ENCODE results near the gene SLC22A2.
"Not testable (repeated sequence)": the region's sequence is repeated elsewhere in the genome, so short reads cannot be mapped to it uniquely, and the experiment has no call there.

Gene SLC22A2

GRCh38 chr6:160240691-160241084 is 17.9 kb downstream of the SLC22A2 start:
- no peak for DNase-seq

DNA sequence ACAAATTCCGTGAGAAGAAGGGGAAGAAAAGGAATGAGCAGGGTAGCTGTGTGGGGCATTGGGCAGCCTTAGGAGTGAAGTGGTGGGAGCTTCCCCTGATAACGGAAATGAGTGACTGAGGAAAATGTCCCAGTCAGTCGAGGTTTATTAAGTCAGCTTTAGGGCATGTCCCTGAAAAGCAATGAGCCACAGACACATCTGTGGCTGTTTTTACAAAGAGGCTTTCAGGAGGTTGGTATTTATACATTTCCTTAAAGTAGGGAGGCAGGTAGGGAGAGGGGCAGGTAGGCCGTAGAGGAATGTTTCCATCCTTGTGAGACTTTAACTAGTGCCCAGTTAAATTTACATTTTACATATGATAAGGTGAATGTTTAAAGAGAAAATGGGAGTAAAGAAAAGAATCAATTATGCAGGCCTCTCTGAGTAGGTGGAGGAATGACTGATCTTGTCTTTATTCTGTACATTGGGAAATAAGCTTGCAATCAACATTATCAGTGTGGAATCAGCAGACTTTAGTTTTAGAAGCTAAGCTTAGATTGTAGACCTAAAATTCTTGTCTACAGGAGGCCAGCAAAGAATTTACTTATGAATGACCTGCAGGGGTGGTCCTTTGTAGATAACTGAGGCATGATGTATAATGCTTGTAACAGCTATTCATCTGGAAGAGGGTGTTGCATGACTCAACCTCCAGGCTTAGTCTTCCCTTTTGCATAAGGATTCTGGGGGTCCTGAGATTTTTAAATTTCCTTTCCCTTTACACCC is 18.5 kb downstream of the SLC22A2 start:
- DNase-seq = no peak

DNA sequence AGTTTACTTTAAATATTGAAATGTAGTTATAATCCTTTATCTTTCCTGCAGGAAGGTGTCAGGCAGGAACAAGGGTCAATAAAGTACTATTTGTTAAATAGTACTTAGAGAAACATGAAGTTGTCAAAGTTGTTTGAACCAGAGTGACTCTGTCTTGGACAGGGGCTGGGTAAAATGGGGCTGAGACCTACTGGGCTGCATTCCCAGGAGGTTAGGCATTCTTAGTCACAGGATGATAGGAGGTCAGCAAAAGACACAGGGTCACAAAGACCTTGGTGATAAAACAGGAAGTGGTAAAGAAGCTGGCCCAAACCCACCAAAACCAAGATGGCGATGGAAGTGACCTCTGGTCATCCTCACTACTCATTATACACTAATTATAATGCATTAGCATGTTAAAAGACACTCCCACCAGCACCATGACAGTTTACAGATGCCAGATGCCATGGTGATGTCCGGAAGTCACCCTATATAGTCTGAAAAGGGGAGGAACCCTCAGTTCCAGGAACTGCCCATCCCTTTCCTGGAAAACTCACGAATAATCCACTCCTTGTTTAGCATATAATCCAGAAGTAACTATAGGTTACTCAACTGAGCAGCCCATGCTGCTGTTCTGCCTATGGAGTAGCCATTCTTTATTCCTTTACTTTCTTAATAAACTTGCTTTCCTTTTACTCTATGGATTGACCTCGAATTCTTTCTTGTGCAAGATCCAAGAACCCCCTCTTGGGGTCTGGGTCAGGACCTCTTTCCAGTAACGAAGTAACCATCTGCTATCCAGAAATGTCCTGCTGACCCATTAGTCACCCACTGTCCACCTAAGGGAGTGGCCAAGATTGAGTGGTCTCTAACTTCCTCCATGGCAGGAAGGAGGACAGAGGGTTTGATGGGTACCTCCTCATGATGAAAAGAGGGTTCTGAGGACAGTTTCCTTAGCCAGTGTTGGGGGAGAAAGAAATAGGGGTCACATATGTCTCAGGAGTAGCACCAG is 19.6 kb downstream of the SLC22A2 start:
- no peak for DNase-seq

- no peak for DNase-seq
These were observed 20.3 kb downstream of the SLC22A2 start for GRCh38 chr6:160238278-160238711.

GRCh38 chr6:160237597-160238275 is 20.9 kb downstream of the SLC22A2 start:
- not testable (repeated sequence) for DNase-seq

DNA sequence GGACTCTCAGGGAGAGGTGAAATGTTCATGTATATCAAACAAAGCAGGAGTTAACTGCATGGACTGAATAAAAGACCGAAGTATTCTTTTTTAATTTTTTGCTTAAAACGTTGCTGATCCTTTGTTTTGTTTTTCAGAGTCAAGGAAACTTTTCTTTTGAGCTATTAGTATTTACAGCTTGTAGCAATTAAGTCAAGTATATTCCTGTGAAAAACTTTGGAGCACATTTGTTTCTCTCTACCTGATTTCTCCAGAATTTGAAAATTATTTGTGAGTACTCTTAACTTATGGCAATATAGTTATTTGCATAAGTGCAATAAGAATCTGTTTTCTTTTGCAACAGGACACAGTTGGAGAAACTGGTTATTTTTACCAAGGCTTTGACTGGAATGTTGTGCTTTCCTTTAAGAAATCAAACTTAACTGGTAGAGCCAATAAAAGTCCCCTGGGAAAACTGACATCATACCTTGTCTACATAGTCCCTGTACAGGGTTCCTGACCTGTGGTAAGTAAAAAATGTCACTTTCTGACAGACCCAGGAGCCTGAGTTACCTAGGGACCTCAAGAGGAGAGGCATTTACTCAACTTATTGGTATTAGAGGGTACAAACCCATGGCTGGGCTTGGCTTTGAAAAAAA is 22.3 kb downstream of the SLC22A2 start:
- DNase-seq = not testable (repeated sequence)

DNA sequence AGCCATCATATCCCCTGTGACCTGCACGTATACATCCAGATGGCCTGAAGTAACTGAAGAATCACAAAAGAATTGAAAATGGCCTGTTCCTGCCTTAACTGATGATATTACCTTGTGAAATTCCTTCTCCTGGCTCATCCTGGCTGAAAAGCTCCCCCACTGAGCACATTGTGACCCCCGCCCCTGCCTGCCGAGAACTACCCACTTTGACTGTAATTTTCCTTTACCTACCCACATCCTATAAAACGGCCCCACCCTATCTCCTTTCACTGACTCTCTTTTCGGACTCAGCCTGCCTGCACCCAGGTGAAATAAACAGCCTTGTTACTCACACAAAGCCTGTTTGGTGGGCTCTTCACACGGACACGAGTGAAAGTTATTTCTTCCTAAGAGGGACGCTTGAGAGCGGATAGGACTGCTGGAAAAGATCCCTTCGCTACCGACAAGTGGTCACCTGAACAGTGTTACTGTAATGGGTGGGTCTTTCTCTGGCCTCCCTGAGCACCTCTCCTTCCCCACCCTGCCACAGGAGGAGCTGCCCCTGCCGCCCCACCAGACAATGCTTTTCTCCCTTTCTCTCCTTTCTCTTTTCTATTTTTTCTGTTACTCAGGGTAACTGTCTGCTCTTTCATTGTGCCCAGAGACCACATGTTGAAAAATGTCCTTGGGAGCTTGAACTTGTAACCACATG is 24.5 kb downstream of the SLC22A2 start:
- not testable (repeated sequence) for DNase-seq

GRCh38 chr6:160227769-160228161 is 30.9 kb downstream of the SLC22A2 start:
- DNase-seq = no peak

- no peak for DNase-seq
These were observed 31.4 kb downstream of the SLC22A2 start for GRCh38 chr6:160227038-160227768.

GRCh38 chr6:160226118-160226591 is 32.5 kb downstream of the SLC22A2 start:
- no peak for DNase-seq

GRCh38 chr6:160224639-160225237 is 33.9 kb downstream of the SLC22A2 start:
- no peak for DNase-seq

GRCh38 chr6:160222491-160222890 is 36.1 kb downstream of the SLC22A2 start:
- DNase-seq = no peak

- DNase-seq = no peak
These were observed 36.7 kb downstream of the SLC22A2 start for GRCh38 chr6:160221918-160222317.

DNA sequence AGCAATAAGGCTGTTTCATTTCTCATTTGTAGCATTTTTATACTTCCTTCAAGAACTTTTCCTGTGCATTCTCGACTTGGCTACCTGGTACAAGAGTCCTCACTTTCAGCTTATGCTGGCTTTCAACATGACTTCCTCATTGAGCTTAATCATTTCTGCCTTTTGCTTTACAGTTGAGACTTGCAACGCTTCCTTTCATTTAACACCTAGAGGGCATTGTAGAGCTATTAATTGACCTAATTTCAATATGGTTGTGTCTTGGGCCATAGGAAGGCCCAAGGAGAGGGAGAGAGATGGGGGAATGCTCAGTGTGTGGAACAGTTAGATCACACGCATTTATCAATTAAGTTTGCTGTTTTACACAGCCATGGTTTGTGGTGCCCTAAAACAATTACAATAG is 37.2 kb downstream of the SLC22A2 start:
- DNase-seq = no peak

- no peak for DNase-seq
These were observed 39.8 kb downstream of the SLC22A2 start for GRCh38 chr6:160218810-160219209.

DNA sequence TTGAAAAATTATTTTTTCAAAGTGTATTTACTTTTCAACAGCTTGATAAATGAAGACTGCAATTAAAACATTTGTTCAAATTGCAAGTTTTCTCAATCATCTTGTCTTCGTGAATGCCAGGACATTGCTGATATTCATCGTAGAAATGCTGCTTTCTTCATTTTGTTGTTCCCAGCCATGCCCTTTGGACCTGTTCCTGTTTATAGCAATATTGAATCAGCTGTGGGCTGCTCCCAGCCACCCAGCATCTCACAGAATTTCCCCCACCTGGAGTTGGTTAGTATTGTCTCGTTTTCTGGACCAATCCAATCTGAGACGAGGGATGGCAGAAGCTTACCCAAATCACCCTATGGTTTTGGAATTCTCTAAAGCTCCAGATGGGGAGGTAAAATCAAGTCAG is 40.8 kb downstream of the SLC22A2 start:
- no peak for DNase-seq

DNA sequence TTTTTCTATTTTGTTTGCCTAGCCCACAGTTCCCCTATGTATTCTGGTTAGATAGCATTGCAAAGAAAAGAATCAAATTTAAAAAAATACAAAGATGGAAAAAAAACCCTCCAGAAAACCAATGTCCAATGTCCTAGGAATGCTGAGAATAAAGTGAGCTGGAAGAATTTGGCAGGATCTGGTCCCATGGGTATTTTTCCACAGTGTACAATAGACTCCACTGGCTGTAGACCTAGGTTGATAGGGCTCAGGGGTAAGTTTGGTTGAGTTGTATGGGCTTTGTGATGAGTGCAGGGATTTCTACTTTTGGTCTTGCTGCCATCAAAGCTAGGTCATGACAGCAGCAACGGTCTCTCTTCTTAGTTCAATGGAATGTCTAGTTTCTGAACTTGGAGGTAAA is 41.5 kb downstream of the SLC22A2 start:
- no peak for DNase-seq

GRCh38 chr6:160215232-160215631 is 43.4 kb downstream of the SLC22A2 start:
- DNase-seq = no peak

- no peak for DNase-seq
These were observed 51.0 kb downstream of the SLC22A2 start for GRCh38 chr6:160207618-160208017.

GRCh38 chr6:160204710-160205109 is 53.9 kb downstream of the SLC22A2 start:
- DNase-seq = no peak

GRCh38 chr6:160203953-160204352 is 54.7 kb downstream of the SLC22A2 start:
- DNase-seq = no peak
